Right lobe of liver (tissue), 4 donors: Measurements from ENCODE around the gene VMP1.

Source experiments
- CTCF ChIP-seq, 4 donors: fragments of 200-600 bp in 3 of 4; fragments of 450-650 bp in 1 of 4; IDR thresholded peaks; one replicate each; pipeline versions ENCODE4 v1.5.1 to v1.8.0; 2016 to 2022; ENCODE audit warnings: antibody characterized with exemption in 4 of 4, mild to moderate bottlenecking in 2 of 4
- POLR2A ChIP-seq: fragments of 450-650 bp; IDR thresholded peaks from one replicate; pipeline ENCODE4 v1.6.1; 2017; ENCODE audit warnings: antibody characterized with exemption, mild to moderate bottlenecking
- donor health status: DM: no; HTN: no; CAD: no.
- donor health status: DM: no; HTN: no; CAD: no.
- donor health status: DM: no; HTN: yes; CAD: no.

GRCh38 chr17:59830846-59831486 lies 123.5 kb downstream of the VMP1 start:
- TF ChIP-seq CTCF (IDR thresholded peaks at IDR 0.05): no peak
- TF ChIP-seq POLR2A: no peak
